ENCODE results near the gene EPB41L2. TPM values are rescaled to one million over a fixed set of nuclear protein-coding genes. Genes with fewer than 3 reads are reported as not detected.

EPB41L2 gene
- total RNA-seq, 1 experiment from 2014 or later = 74.8 TPM

- TF ChIP-seq ATF3 (IDR thresholded peaks at IDR 0.05) = no peak
- no peak for TF ChIP-seq ZBTB33 (IDR thresholded peaks at IDR 0.05; ENCODE audit: extremely low read depth, insufficient replicate concordance, low read length)
- no peak for TF ChIP-seq SP1 (IDR thresholded peaks at IDR 0.05; ENCODE audit: low read depth)
- no peak for TF ChIP-seq CTCF (IDR thresholded peaks at IDR 0.05 in 2 of 3, conservative IDR thresholded peaks at IDR 0.05 in 1 of 3; ENCODE audit: borderline replicate concordance in 1 of 3, insufficient read depth in 1 of 3, low read depth in 2 of 3, low read length in 2 of 3)
- TF ChIP-seq RAD21 (IDR thresholded peaks at IDR 0.05; ENCODE audit: low read depth) = no peak
- TF ChIP-seq SIN3A (IDR thresholded peaks at IDR 0.05; ENCODE audit: low read depth) = no peak
- no peak for TF ChIP-seq TCF7L2 (IDR thresholded peaks at IDR 0.05; ENCODE audit: borderline replicate concordance, extremely low read depth, insufficient read depth, insufficient read length)
- TF ChIP-seq ELF1 (IDR thresholded peaks at IDR 0.05; ENCODE audit: borderline replicate concordance, low read depth) = no peak
- no peak for TF ChIP-seq SRF (IDR thresholded peaks at IDR 0.05; ENCODE audit: low read depth)
- no peak for TF ChIP-seq REST (IDR thresholded peaks at IDR 0.05; ENCODE audit: low read depth)
- TF ChIP-seq EZH2 (IDR thresholded peaks at IDR 0.05) = no peak
- TF ChIP-seq FOSL1 (IDR thresholded peaks at IDR 0.05; ENCODE audit: low read depth) = no peak
- no peak for TF ChIP-seq ZFX (IDR thresholded peaks at IDR 0.05)
- TF ChIP-seq MAX (IDR thresholded peaks at IDR 0.05) = no peak
- no peak for TF ChIP-seq JUND (IDR thresholded peaks at IDR 0.05)
- no peak for TF ChIP-seq CBX3 (IDR thresholded peaks at IDR 0.05; ENCODE audit: low read depth)
- TF ChIP-seq EGR1 (IDR thresholded peaks at IDR 0.05; ENCODE audit: low read depth) = no peak
- no peak for TF ChIP-seq EZH2phosphoT487 (IDR thresholded peaks at IDR 0.05; ENCODE audit: borderline replicate concordance)
- TF ChIP-seq ZNF274 (IDR thresholded peaks at IDR 0.05; ENCODE audit: low read depth, low read length) = no peak
- no TSS peak for BruUV-seq (replicated peaks)
- H3K4me1 ChIP-seq (ENCODE audit: control insufficient read depth in 1 of 2, insufficient read depth in 2 of 2, low read length in 2 of 2) = no peaks in the 10 kb centered on the region
- intact Hi-C loops (cut with micrococcal nuclease) = no loop called here
- H3K9me3 ChIP-seq (ENCODE audit: control insufficient read depth in 1 of 2, insufficient read depth in 1 of 2, low read depth in 1 of 2, low read length in 2 of 2) = no peaks in the 10 kb centered on the region
- H2AFZ ChIP-seq (ENCODE audit: low read depth, low read length, poor library complexity, severe bottlenecking) = no peak overlapping the region
- CTCF ChIA-PET = no interaction called here
- H3K9me2 ChIP-seq (ENCODE audit: insufficient read depth) = no peaks in the 10 kb centered on the region
- POLR2A ChIA-PET = no interaction called here
- no peaks in the 10 kb centered on the region for H3K36me3 ChIP-seq (ENCODE audit: control insufficient read depth in 1 of 2, insufficient read depth in 2 of 2, low read length in 2 of 2)
- H3K27ac ChIP-seq (ENCODE audit: low read depth, low read length) = no peak overlapping the region
- no peaks in the 10 kb centered on the region for H4K20me1 ChIP-seq (ENCODE audit: insufficient read depth)
- H3K4me2 ChIP-seq (ENCODE audit: low read length) = no peak overlapping the region
- ATAC-seq (no peak), DNase-seq (ENCODE audit: low read depth, low spot score) (no peak)
- H3K79me2 ChIP-seq (ENCODE audit: insufficient read depth, low read length) = no peaks in the 10 kb centered on the region
- RAD21 ChIA-PET (ENCODE audit: low non-redundant PET in 1 of 2, low total read pairs in 2 of 2, uncharacterized antibody in 2 of 2, unreplicated experiment in 2 of 2) = no interaction called here
- no peaks in the 10 kb centered on the region for H3K27me3 ChIP-seq (ENCODE audit: insufficient read depth, low read length)
- H3K9ac ChIP-seq (ENCODE audit: low read length) = no peak overlapping the region
- no peak overlapping the region for H3K4me3 ChIP-seq (replicated peaks in 1 of 2; ENCODE audit: low read depth in 1 of 2, low read length in 2 of 2)
Observed at GRCh38 chr6:130839379-130839778, 223.7 kb downstream of the EPB41L2 start.
